ENCODE measurements around the gene SLC17A3.

SLC17A3 gene

DNA sequence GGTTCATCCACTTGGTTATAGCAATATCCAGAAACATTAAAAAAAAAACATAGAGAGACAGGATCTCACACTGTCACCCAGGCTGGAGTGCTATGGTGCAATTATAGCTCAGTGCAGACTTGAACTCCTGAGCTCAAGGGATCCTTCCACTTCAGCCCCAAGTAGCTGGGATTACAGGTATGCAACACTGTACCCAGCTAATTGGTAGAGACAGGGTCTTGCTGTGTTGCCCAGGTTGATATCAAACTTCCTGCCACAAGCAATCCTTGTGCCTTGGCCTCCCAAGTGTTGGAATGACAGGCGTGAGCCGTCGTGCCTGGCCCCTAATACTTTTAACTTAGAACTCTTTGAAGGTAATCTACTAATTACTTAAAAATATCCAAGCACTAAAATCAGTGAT lies 41.4 kb downstream of the SLC17A3 start:
- H3K4me3 ChIP-seq (replicated peaks; ENCODE audit: low read depth, low read length), result no peak overlapping the region
- no peak for DNase-seq (ENCODE audit: extremely low read depth, low read depth)
- TF ChIP-seq, protein P1, sequence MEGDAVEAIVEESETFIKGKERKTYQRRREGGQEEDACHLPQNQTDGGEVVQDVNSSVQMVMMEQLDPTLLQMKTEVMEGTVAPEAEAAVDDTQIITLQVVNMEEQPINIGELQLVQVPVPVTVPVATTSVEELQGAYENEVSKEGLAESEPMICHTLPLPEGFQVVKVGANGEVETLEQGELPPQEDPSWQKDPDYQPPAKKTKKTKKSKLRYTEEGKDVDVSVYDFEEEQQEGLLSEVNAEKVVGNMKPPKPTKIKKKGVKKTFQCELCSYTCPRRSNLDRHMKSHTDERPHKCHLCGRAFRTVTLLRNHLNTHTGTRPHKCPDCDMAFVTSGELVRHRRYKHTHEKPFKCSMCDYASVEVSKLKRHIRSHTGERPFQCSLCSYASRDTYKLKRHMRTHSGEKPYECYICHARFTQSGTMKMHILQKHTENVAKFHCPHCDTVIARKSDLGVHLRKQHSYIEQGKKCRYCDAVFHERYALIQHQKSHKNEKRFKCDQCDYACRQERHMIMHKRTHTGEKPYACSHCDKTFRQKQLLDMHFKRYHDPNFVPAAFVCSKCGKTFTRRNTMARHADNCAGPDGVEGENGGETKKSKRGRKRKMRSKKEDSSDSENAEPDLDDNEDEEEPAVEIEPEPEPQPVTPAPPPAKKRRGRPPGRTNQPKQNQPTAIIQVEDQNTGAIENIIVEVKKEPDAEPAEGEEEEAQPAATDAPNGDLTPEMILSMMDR (IDR thresholded peaks at IDR 0.05; ENCODE audit: low read depth, low read length, missing control alignments), result no peak

DNA sequence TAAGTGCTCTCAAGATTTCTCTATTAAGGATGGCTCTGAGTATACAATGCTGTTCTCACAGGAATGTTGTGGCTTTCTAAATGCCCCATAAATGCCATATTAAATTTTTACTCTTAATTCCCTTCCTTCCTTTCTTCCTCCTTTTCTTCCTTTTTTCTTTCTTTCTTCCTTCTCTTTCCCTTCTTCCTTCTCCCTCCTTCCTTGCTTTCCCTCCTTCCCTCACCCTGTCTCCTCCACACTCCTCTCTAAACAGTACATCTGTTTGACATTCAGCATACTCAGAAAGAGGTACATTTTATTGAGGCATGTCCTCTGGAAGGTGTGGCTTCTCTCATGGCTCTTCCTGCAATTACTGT lies 41.8 kb downstream of the SLC17A3 start:
- TF ChIP-seq, protein P1 (IDR thresholded peaks at IDR 0.05; ENCODE audit: low read depth, low read length, missing control alignments), result no peak

DNA sequence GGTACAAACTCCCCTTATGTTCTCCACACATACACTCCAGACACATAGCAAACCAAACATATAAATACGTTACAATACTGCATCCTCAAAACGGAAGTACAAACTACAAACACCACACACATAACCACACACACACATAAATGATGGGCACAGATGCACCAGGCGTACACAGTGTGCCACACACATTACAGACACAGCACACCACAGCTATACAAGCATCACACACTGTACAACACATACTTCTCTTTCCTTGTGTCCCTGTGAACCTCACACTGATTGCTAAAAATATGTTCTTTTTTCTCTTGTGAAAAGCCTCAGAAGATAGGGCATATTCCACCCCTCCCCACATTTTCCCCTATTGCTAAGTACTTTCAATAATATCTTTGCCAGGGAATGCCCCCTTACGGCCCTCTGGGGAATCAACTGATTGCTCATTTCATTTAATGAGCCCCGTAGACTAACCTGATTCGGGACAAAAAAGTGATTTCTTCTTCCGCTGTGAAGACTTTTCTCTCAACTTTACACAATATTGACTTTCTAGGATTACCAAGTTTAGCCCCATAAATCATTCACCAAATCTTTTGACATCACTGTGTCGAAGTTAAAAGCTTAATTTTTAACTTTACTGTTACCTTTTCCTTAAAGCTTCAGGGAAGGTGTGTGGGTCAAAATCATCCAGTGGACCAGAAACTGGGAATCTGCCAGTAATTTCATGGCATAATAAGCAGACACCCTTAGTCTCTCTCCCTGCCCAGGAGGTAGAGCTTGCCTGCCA lies 42.3 kb downstream of the SLC17A3 start, which contains the start of gene SLC17A1:
SLC17A1 (minus strand) TSS at position 521 of the 775 bp plus-strand sequence. CDS start 1,495 bp downstream, outside the sequence.
- DNase-seq (ENCODE audit: extremely low read depth, low read depth), result no peak
- H3K4me3 ChIP-seq (replicated peaks; ENCODE audit: low read depth, low read length), result no peak within 1 kb of the TSS
- TF ChIP-seq, protein P1 (IDR thresholded peaks at IDR 0.05; ENCODE audit: low read depth, low read length, missing control alignments), result no peak

More for the DNA sequence above, 41.8 kb downstream of the SLC17A3 start:
- H3K4me3 ChIP-seq (replicated peaks; ENCODE audit: low read depth, low read length), result no peak overlapping the region
- DNase-seq (ENCODE audit: extremely low read depth, low read depth), result no peak

DNA sequence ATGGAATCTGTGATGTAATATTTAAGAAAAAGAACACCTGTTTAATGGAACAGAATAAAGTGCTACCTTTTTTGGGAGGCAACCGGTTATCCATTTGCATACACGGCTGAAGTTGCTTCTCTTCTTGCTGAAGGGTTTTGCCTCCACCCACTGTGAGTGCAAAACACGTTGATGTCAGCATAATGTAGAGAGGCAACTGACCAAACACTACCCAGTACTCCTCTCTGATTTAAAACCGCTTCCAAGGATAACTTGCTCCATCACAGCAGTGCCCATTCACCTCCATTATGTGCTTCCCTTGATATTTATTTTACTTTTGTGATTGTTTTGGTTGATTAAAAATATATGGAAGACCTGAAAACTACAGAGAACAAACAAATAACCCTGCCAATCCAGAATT lies 43.6 kb downstream of the SLC17A3 start:
- DNase-seq (ENCODE audit: extremely low read depth, low read depth), result no peak
- TF ChIP-seq, protein P1 (IDR thresholded peaks at IDR 0.05; ENCODE audit: low read depth, low read length, missing control alignments), result no peak
- H3K4me3 ChIP-seq (replicated peaks; ENCODE audit: low read depth, low read length), result no peak overlapping the region

DNA sequence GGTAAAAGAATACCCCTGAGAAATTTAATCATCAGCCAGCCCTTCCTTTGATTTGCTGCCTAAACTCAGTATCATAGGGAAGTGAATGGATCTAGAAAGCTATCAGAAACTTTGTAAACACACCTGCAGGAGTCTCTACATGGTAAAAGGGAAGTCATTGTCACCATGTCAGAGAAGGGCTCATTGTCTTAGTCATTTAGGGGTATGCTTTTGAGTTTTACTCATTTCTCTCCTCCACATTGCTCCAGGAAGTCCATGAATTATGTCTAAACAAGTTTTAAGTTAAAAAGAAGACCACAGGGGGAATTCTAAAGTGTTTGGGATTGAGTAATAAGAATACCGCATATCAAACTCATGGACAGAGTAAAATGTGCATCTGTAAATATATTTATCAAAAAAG lies 44.7 kb downstream of the SLC17A3 start:
- TF ChIP-seq, protein P1 (IDR thresholded peaks at IDR 0.05; ENCODE audit: low read depth, low read length, missing control alignments), result no peak
- H3K4me3 ChIP-seq (replicated peaks; ENCODE audit: low read depth, low read length), result no peak overlapping the region
- DNase-seq (ENCODE audit: extremely low read depth, low read depth), result no peak

DNA sequence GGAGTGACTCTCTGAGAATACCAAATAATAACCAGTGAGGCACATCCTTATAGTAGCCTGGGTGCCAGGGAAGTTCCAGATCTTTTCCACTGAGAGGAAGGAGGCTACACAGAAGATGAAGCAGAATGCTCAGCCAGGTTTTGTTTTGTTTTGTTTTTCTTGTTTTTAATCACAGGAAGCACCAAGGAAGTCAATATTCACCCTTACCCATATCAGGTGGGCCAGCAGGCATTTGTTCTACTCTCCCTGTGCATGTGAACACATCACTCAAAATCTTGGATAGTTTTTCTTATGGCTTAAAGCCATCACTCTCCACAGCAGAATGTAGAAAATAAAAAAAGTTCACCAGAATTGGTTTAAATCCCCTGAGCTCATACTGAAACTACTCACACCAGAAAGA lies 52.7 kb downstream of the SLC17A3 start:
- no peak for DNase-seq (ENCODE audit: extremely low read depth, low read depth)
- no peak overlapping the region for H3K4me3 ChIP-seq (replicated peaks; ENCODE audit: low read depth, low read length)
- TF ChIP-seq, protein P1 (IDR thresholded peaks at IDR 0.05; ENCODE audit: low read depth, low read length, missing control alignments), result no peak
